ENCODE results near the gene DCAF11. TPM values are rescaled to one million over a fixed set of nuclear protein-coding genes. Genes with fewer than 3 reads are reported as not detected.

Gene DCAF11
- total and polyA plus RNA-seq, 12 donors = 19.7 to 99.7 (median 70.8) TPM

DNA sequence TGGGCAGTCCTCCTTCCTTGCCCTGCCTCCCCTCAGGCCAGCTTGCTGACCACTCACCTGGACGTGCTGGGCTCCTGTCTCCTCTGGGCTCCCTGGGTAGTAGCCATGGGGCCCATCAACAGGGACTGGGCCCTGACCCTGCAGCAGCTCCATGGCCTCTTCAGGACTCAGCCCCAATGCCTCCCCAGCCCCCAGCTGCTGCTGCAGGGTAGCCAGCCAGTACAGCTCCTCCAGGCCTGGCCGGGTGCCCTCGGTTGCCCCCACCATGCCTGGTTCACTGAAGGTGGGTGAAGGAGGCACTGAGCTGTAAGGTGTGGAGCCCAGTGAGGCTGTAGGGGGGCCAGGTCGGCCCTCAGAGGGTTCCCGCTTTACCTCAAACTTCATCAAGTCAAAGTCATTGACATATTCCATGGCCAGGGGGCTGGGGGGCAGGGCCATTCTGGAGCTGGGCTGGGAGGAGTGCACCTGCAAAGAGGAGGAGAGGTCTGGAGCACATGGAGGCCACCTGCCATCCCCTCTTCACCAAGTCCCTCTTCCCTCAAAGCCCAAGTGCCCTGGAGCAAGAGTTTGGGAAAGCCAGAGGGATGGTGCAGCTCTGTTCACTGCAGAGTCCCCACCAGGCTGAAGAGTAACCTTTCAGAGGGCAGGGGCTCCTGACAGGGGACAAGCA, 32.0 kb upstream of the DCAF11 start:
- WGBS, 2 donors = 92 to 93% methylated on average over 5 of the region's 5 CpGs
- no peaks in the 10 kb centered on the region for H3K9me3 ChIP-seq
- intact Hi-C loops (cut with DNase I) = loop anchor here in 1 of 10 donors (10.0 kb wide), 1 partner anchor 98 kb away; the partner anchor contains the start of gene DHRS4L2
- ATAC-seq (no peak), DNase-seq (no peak)
- H3K27ac ChIP-seq = no peak overlapping the region
- TF ChIP-seq, protein P1, sequence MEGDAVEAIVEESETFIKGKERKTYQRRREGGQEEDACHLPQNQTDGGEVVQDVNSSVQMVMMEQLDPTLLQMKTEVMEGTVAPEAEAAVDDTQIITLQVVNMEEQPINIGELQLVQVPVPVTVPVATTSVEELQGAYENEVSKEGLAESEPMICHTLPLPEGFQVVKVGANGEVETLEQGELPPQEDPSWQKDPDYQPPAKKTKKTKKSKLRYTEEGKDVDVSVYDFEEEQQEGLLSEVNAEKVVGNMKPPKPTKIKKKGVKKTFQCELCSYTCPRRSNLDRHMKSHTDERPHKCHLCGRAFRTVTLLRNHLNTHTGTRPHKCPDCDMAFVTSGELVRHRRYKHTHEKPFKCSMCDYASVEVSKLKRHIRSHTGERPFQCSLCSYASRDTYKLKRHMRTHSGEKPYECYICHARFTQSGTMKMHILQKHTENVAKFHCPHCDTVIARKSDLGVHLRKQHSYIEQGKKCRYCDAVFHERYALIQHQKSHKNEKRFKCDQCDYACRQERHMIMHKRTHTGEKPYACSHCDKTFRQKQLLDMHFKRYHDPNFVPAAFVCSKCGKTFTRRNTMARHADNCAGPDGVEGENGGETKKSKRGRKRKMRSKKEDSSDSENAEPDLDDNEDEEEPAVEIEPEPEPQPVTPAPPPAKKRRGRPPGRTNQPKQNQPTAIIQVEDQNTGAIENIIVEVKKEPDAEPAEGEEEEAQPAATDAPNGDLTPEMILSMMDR (IDR thresholded peaks at IDR 0.05) = no peak
- no peak overlapping the region for H3K4me3 ChIP-seq
- peaks cover 0 to 39% (median 4%) of the 10 kb centered on the region in 7 donors for H3K27me3 ChIP-seq
- H3K36me3 ChIP-seq = no peaks in the 10 kb centered on the region
- peaks cover 0 to 12% (median 6%) of the 10 kb centered on the region in 9 donors for H3K4me1 ChIP-seq

DNA sequence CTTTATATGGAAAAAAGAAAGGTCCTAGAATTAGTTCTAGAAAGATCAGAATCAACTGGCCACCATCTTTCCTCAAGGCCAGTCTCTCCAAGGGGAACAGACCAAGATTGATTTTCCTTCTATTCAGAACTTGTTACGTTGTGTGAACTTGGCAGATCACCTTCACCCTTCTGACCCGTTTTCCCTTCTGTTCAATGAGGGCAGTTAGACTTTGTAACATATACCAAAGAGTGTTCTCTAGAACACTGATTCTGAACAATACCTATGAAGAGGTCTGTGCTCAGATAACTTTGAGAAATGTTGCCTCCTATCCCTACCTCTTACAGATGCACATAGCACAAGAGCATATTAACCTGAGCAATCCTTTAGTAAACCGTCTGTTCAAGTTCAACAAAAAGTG, 31.1 kb upstream of the DCAF11 start:
- intact Hi-C loops (cut with DNase I) = loop anchor here in 1 of 10 donors (10.0 kb wide), 1 partner anchor 99 kb away; the partner anchor contains the start of gene DHRS4L2
- 90 to 92% methylated on average over 3 of the region's 3 CpGs for WGBS, 2 donors
- no peak overlapping the region for H3K27ac ChIP-seq

DNA sequence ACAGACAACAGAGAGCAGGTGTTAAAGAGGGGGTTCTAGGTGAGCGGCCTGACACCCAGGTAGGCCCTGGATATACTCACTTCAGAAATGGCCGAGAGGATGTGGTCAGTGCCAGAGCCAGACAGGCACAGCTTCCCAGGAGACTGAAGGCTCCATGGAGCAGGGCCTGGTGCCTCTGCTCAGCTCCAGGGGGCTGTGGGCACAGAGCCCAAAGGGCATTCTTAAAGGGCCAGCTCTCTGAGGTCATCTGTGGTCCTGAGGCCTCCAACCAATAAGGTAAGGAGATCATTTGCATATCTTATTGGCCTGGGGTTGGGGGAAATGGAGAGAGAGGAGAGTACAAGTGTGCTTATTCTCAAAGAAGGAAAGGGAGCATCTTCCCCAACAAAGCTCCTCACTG, 30.1 kb upstream of the DCAF11 start:
- Histone ChIP-seq H3K9me3 (no peaks in the 10 kb centered on the region), H3K36me3 (no peaks in the 10 kb centered on the region), H3K4me1 (peaks cover 0 to 12% (median 6%) of the 10 kb centered on the region in 9 donors), H3K27me3 (peaks cover 0 to 36% (median 4%) of the 10 kb centered on the region in 7 donors), H3K4me3 (no peak overlapping the region), H3K27ac (no peak overlapping the region)
- 94 to 95% methylated on average over 2 of the region's 2 CpGs for WGBS, 2 donors
- no peak for ATAC-seq
- TF ChIP-seq, protein P1 (IDR thresholded peaks at IDR 0.05) = no peak
- intact Hi-C loops (cut with DNase I) = loop anchor here in 1 of 10 donors (10.0 kb wide), 1 partner anchor 100 kb away; the partner anchor contains the start of gene DHRS4L2
- DNase-seq = no peak

More for the DNA sequence above, 31.1 kb upstream of the DCAF11 start:
- TF ChIP-seq, protein P1 (IDR thresholded peaks at IDR 0.05) = no peak
- no peak for ATAC-seq
- Histone ChIP-seq H3K9me3 (no peaks in the 10 kb centered on the region), H3K4me1 (peaks cover 0 to 12% (median 6%) of the 10 kb centered on the region in 9 donors), H3K4me3 (no peak overlapping the region), H3K36me3 (no peaks in the 10 kb centered on the region), H3K27me3 (peaks cover 0 to 39% (median 4%) of the 10 kb centered on the region in 7 donors)
- no peak for DNase-seq

DNA sequence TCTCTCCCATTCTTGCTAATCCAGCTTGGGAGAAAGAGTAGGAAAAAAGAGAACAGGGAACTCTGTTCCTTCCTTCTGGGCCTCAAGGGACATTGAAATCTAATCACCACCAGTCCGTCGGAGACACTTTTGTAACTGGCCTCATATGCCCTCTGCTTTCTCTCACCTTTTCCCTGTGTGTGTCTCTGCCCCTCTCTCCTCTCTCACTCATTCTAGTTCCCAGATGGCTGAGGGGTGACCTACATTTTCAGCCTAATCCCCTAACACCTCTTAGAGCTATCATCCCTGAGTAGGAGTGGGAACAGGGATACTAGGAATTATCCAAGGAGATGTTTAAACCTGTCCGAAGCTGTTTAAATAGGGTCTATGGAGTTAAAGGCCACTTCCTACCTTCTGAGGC, 29.4 kb upstream of the DCAF11 start:
- Histone ChIP-seq H3K27me3 (peaks cover 0 to 29% (median 4%) of the 10 kb centered on the region in 7 donors), H3K27ac (no peak overlapping the region), H3K36me3 (no peaks in the 10 kb centered on the region), H3K4me3 (no peak overlapping the region), H3K9me3 (no peaks in the 10 kb centered on the region), H3K4me1 (peaks cover 0 to 12% (median 6%) of the 10 kb centered on the region in 9 donors)
- TF ChIP-seq, protein P1 (IDR thresholded peaks at IDR 0.05) = no peak
- intact Hi-C loops (cut with DNase I) = loop anchor here in 1 of 10 donors (10.0 kb wide), 1 partner anchor 100 kb away; the partner anchor contains the start of gene DHRS4L2
- 72 to 77% methylated on average over 3 of the region's 3 CpGs for WGBS, 2 donors
- no peak for DNase-seq
- no peak for ATAC-seq

Data from heart right ventricle (tissue), 16 donors.